Kidney epithelial cell (primary cell): ENCODE results near the gene C11orf21. TPM values are rescaled to one million over a fixed set of nuclear protein-coding genes. Genes with fewer than 3 reads are reported as not detected.
"Not testable (repeated sequence)": the region's sequence is repeated elsewhere in the genome, so short reads cannot be mapped to it uniquely, and the experiment has no call there.

ENCODE experiments used
- DNase-seq: peaks from one replicate; pipeline ENCODE4 v3.0.0-alpha.2; 2010; ENCODE audit warnings: low read depth
- H3K27me3 ChIP-seq: 2 replicates; pipeline ENCODE4 v1.6.0; 2011; ENCODE audit warnings: low read length; ENCODE audit not compliant: control insufficient read depth, insufficient read depth
- H3K36me3 ChIP-seq: 2 replicates; pipeline ENCODE4 v1.5.1; 2011; ENCODE audit warnings: low read length; ENCODE audit not compliant: control insufficient read depth, insufficient read depth
- H3K4me3 ChIP-seq: 2 replicates; pipeline ENCODE4 v1.5.1; 2011; ENCODE audit warnings: low read depth, mild to moderate bottlenecking, control low read depth, low read length
- total RNA-seq: library from RNA; depleted of rRNA; stranded (reverse); fragments of >200 nt; gene quantifications from 2 replicates; pipeline ENCODE4 v1.2.3, GENCODE V29; 2015
- TF ChIP-seq, protein P1 (sequence below): IDR thresholded peaks from 2 replicates; pipeline ENCODE4 v1.5.1; 2011; ENCODE audit warnings: mild to moderate bottlenecking, moderate library complexity, low read length, control low read depth, inconsistent platforms; ENCODE audit not compliant: insufficient read depth, poor library complexity, severe bottlenecking

C11orf21 gene
- total RNA-seq, 1 donor from 2014 or later: not detected

DNA sequence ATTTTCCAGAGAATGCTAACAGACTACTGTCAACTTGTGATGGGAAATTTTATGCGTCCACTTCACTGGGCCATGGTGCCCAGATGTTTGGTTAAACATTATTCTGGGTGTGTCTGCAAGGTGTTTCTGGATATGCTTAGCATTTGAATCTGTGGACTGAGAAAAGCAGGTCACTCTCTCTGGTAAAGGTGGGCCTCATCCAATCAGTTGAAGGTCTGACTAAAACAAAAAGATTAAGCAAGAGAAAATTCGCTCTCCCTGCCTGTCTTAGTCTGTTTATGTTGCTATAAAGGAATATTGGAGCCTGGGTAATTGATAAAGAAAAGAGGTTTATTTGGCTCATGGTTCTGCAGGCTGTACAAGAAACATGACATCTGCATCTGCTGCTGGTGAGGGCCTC lies 43.3 kb upstream of the C11orf21 start:
- Histone ChIP-seq H3K4me3 (no peak overlapping the region), H3K27me3 (no peaks in the 10 kb centered on the region), H3K36me3 (no peaks in the 10 kb centered on the region)
- TF ChIP-seq, protein P1, sequence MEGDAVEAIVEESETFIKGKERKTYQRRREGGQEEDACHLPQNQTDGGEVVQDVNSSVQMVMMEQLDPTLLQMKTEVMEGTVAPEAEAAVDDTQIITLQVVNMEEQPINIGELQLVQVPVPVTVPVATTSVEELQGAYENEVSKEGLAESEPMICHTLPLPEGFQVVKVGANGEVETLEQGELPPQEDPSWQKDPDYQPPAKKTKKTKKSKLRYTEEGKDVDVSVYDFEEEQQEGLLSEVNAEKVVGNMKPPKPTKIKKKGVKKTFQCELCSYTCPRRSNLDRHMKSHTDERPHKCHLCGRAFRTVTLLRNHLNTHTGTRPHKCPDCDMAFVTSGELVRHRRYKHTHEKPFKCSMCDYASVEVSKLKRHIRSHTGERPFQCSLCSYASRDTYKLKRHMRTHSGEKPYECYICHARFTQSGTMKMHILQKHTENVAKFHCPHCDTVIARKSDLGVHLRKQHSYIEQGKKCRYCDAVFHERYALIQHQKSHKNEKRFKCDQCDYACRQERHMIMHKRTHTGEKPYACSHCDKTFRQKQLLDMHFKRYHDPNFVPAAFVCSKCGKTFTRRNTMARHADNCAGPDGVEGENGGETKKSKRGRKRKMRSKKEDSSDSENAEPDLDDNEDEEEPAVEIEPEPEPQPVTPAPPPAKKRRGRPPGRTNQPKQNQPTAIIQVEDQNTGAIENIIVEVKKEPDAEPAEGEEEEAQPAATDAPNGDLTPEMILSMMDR: no peak
- no peak for DNase-seq

DNA sequence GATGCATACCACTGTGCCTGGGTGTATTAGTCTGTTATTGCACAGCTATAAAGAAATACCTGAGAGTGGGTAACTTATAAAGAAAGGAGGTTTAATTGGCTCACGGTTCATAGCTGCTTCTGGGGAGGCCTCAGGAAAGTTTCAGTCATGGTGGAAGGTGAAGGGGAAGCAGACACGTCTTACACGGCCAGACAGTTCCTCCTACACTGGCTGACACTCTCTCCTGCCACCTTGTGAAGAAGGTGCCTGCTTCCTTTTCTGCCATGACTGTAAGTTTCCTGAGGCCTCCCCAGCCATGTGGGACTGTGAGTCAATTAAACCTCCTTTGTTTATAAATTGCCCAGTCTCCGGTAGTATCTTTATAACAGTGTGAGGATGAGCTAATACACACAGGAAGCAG lies 41.8 kb upstream of the C11orf21 start:
- TF ChIP-seq, protein P1: no peak
- Histone ChIP-seq H3K27me3 (no peaks in the 10 kb centered on the region), H3K4me3 (no peak overlapping the region), H3K36me3 (no peaks in the 10 kb centered on the region)
- DNase-seq: no peak

DNA sequence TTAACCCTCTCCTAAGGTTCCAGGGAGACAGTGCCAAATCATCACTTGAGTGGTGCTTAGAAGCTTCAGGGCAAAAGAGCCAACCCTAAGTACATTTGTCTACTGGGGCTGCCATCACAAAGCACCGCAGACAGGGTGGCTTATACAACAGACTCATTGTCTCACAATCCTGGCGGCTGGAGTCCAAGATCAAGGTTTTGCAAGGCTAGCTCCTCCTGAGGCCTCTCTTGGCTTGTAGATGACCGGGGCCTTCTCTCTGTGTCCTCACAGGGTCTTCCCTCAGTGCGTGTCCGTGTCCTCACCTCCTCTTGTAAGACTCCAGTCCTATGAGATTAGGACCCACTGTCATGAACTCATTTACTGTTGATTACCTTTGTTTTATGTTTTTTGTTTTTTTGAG lies 41.3 kb upstream of the C11orf21 start:
- TF ChIP-seq, protein P1: no peak
- Histone ChIP-seq H3K27me3 (no peaks in the 10 kb centered on the region), H3K36me3 (no peaks in the 10 kb centered on the region), H3K4me3 (no peak overlapping the region)
- DNase-seq: no peak

DNA sequence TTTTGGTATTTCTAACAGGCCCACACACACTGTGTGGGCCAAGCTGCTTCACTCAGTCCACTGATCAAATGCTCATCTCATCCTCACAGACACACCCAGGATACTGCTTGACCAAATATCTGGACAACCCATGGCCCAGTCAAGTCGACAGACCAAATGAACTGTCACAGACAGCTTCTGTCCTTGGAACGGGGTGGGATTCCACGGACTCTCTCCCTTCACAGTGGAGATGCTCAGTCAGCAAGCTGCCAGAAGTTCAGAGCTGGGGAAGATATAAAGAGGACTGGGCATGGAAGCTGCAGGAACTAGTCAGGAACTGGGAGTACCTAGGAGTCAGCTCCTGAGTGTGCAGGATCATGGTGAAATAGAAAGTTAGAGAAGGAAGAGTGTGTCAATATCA lies 40.8 kb upstream of the C11orf21 start:
- no peaks in the 10 kb centered on the region for H3K27me3 ChIP-seq
- TF ChIP-seq, protein P1: no peak
- H3K4me3 ChIP-seq: no peak overlapping the region
- no peaks in the 10 kb centered on the region for H3K36me3 ChIP-seq
- DNase-seq: no peak

DNA sequence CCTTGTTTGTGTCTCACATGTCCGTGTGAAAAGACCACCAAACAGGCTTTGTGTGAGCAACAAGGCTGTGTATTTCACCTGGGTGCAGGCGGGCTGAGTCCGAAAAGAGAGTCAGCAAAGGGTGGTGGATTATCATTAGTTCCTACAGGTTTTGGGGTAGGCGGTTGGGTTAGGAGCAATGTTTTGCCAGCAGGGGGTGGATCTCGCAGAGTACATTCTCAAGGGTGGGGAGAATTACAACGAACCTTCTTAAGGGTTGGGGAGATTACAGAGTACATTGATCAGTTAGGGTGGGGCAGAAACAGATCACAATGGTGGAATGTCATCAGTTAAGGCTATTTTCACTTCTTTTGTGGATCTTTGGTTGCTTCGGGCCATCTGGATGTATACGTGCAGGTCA lies 37.0 kb upstream of the C11orf21 start:
- H3K4me3 ChIP-seq, H3K27me3 ChIP-seq, H3K36me3 ChIP-seq, DNase-seq: not testable (repeated sequence)

DNA sequence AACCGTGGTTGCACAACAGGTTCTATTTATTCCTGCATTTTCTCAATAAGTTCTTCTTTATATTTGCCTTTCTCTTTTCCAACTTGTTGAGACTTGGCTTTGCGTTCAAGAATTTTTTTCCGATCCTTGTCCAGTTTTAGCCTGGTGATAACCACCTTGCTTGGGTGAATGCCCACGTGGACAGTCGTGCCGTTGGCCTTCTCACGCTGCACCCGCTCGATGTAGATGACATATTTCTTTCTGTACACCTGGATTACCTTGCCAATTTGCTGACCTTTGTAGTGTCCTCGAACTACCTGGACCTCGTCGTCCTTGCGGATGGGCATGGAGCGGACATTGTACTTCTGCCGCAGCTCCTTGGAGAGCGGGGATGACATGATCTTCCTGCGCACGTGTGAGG lies 33.6 kb upstream of the C11orf21 start:
- not testable (repeated sequence) for H3K27me3 ChIP-seq, DNase-seq, H3K4me3 ChIP-seq, H3K36me3 ChIP-seq

DNA sequence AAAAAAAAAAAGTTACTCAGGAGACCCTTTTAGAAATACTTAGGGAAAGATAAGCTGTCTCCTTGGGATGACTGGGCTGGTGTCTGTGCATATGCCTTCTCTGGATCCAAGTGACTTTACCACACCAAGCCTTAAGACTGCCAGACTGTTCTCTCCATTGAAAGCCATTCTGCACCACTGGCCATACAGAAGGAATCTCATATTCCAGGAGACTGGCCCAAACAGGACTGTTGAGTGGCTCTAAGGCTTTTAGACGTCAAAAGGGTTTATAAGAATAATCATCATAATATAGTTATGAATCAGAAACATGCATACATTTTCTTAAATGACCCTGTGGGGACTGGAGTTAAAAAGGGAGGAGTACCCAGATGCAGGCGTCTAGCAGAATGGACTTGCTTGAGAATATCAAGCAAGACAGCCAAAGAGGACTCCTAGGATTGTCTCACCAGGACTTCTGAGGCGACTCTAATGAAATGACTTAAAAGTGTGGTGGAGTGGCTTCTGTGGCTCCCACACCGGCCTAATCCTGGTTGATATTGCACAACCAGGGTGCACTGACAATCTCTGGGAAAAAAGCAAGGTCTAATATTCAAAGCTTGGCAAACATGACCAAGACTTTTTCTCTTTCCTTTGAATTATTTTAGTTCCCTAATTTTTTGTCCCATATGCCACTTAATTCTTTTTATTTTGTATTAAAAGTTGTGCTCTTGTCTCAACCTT lies 31.9 kb upstream of the C11orf21 start:
- not testable (repeated sequence) for H3K4me3 ChIP-seq, DNase-seq, H3K36me3 ChIP-seq, H3K27me3 ChIP-seq

DNA sequence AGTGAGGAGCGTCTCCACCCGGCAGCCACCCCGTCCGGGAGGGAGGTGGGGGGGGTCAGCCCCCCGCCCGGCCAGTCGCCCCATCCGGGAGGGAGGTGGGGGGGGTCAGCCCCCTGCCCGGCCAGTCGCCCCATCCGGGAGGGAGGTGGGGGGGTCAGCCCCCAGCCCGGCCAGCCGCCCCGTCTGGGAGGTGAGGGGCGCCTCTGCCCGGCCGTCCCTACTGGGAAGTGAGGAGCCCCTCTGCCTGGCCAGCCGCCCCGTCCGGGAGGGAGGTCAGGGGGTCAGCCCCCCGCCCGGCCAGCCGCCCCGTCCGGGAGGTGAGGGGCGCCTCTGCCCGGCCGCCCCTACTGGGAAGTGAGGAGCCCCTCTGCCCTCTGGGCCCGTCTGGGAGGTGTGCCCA lies 30.9 kb upstream of the C11orf21 start:
- not testable (repeated sequence) for H3K36me3 ChIP-seq, H3K27me3 ChIP-seq, H3K4me3 ChIP-seq, DNase-seq
